Muscle of arm (tissue), 12 donors: ENCODE measurements around the gene STK39. TPM values are rescaled to one million over a fixed set of nuclear protein-coding genes. Genes with fewer than 3 reads are reported as not detected.
A peak's percentile ranks its signal among the peaks of the same experiment; 100 is the strongest.
"Not testable (repeated sequence)": the region's sequence is repeated elsewhere in the genome, so short reads cannot be mapped to it uniquely, and the experiment has no call there.

Source experiments
- DNase-seq: peaks from one replicate; pipeline ENCODE4 v3.0.0-alpha.2; 2013
- polyA plus RNA-seq, 12 donors: library from polyadenylated mRNA; unstranded; fragments of 120-200 nt; gene quantifications; one replicate each; pipeline ENCODE4 v1.2.1, GENCODE V29; 2013; ENCODE audit not compliant: insufficient read length in 12 of 12

The STK39 gene
- polyA plus RNA-seq, 12 donors, result 15.5 to 26.4 (median 21.4) TPM; not detected in 1

DNA sequence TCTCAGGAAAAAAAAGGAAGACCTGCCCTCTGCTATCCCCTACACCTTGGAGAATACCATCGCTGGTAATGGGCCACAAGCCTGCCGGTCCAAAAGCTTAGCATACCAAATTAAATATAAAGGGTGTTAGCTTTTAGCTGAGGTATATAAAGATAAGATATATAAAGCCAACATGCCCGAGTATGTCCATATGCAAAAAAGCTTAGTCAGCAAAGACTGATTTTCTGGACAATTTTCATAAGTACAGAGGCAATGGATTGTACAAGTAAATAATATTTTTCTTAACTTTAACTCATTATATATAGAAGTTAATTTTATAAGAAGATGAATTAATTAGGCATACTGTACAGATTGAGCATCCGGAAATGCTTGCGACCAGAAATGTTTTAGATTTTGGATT lies 106.5 kb downstream of the STK39 start:
- DNase-seq, result no peak

- DNase-seq, result no peak
Observed at GRCh38 chr2:168139852-168140251, 107.5 kb downstream of the STK39 start.

- no peak for DNase-seq
Observed at GRCh38 chr2:168138901-168139300, 108.5 kb downstream of the STK39 start.

GRCh38 chr2:168138374-168138773 lies 109.0 kb downstream of the STK39 start:
- peak; percentile 66 for DNase-seq

- no peak for DNase-seq
Observed at GRCh38 chr2:168137510-168138180, 109.8 kb downstream of the STK39 start.

DNA sequence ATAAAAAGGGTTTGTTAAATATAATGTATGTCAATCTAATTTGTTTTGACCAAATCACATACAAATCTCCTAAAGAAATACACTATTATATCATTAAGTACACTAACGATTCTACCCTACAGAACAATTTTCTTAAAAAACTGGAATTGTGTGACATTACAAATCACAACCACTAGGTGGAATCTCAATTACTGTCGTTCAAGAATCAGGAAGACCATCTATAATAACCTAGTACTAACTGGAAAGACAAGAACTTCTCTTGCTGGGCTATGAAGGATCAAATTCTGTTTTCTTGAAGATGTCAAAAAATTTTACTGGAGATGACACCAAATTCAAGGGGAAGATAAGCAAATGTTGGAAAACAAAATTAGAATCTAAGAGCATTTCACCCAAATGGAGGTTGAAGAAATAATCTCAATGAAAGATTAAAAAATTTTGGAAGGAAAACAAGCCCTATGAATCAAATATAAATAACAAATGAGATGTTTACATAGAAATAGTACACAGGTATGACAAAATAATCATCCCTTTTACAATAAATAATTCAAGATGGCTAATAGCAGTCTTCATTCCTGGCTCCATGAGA lies 110.9 kb downstream of the STK39 start:
- DNase-seq, result no peak

- no peak for DNase-seq
Observed at GRCh38 chr2:168135630-168136029, 111.8 kb downstream of the STK39 start.

- DNase-seq, result no peak
Observed at GRCh38 chr2:168135121-168135520, 112.3 kb downstream of the STK39 start.

DNA sequence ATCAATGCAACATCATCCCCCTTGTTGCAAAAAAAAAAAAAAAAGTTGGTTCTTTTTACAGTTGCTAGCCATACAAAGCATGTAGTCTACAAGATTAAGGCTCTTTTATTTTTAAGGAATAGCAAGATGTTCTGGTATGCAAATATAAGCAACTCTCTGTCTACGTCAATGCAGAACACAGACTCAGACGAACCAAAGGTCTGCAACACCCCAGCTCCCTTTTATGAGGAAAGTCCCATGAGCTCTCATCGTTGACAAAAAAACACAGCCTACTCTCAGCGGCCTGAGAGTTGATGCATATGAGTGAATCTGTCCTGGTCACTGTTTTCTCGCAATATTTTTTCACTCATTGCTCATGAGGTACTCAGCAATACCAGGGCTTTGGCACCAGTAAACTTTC lies 112.9 kb downstream of the STK39 start:
- no peak for DNase-seq

GRCh38 chr2:168132389-168132788 lies 115.0 kb downstream of the STK39 start:
- no peak for DNase-seq

- DNase-seq, result no peak
Observed at GRCh38 chr2:168130346-168130745, 117.0 kb downstream of the STK39 start.

- DNase-seq, result no peak
Observed at GRCh38 chr2:168127371-168127770, 120.0 kb downstream of the STK39 start.

GRCh38 chr2:168122210-168122609 lies 125.2 kb downstream of the STK39 start:
- DNase-seq, result not testable (repeated sequence)

DNA sequence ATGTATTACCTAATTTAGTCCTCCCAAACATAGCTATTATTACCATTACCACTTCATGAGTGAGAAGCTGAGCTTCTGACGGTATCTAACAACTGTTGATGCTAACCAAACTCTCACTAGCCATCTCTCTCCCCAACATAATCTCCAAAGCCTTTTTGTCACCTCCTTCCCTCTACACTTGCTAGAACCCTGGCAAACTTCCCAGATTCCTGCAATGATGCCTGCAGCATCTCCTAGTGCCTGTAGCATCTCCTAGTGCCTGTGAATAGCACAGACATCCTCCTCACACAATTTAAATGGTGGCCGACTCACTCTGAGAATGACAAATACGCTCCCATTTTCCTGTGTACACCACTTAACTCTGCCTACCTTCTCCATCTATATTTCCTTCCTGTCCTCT lies 126.7 kb downstream of the STK39 start:
- no peak for DNase-seq

DNA sequence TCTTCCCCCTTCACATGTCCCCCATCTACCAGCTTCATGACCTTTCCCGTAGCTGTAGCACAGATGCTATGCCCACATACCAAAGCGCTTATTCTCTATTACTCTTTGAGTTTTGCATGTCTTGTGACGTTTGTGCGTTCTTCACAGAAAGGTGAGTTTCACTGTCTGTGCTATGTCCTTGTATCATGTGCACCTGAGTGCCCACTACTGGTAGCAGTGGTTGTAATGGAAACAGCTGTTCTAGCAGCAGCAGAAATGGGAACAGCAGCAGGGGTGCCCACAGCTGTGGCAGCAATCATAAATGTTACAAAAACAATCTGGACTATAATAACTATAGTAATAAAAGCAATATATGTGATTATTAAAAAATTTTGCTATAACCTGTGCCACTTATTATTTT lies 127.1 kb downstream of the STK39 start:
- no peak for DNase-seq

DNA sequence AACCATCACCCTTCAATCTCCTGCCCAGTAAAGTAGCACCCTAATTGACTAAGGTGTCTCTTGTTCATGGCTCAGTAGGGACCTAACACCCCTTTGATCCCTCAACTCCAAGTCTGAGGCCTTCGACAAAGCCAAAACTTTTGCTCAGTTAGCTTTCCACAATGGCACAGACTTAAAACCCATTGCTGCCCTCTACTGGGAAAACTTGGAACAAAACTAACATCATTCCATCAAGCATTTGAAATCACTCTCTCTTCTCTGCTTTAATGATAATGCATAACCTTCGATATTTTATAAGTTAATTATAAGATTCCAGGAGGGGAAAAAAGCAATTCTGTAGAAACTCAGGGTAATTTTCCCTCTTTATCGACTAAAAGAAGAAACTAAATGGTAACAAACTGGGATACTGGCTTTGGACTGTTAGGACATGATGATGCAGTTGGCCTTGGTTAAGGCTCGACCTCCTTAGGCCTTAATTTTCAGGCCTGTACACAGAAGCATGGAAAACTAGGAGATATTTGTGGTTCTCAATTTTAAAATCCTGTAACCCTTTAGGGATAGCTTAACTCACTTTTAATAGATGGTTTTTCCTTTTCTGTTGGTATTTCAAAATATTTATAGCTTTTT lies 127.8 kb downstream of the STK39 start:
- DNase-seq, result peak; percentile 70

DNA sequence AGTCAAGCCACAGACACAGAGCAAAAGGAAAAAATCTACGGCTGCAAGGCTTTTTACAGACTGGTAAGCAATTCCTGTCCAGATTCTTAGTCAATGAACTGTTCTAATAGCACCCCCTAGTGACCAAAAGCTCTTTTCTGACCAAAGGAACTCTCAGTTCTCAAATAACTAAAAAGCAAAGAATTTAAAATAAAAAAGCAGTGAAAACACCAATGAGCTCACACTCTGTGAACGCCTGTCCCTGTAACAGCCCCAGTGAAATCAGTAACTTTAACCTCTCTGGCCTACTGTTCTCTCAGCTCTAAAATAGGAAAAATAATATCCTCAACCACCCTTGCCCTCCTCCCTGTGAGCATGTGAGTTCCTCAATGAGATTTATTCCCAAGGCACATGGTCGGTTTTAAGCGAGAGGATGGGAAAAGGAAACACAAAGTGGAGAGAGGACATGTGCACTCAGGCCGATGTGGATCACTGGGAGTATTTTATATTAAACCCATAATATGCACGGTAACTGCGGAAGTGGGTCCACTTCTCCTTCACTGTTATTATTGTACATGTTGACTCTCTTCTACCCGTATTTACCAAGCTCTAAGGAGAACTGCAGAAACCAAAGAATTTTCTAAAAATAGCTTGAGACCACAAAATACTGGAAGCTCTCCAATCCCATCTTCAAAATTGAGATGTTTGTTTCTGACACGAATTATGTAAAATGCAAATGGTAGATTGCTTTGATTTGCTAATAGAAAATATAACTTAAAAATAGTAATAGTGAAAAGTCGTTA lies 128.5 kb downstream of the STK39 start:
- peak; percentile 85 for DNase-seq

DNA sequence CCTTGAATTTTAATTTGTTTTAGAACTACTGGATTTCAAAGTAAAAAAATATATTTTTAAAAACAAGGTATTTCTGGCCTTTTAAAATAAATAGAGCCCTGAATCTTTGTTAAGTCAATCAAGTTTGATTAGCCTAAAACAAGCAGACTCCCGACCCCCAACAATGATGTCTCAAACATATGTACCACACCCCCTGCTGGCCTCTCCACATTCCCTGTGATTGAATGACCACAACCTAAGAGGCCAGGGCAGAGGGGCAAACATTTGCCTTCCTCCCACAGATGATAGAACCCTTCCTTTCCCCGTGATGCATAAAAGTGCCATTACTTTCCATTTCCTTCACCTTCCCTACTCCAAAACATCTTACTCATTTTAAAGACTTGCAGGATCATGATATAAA lies 130.9 kb downstream of the STK39 start:
- DNase-seq, result no peak

GRCh38 chr2:168114619-168115018 lies 132.8 kb downstream of the STK39 start:
- DNase-seq, result no peak

DNA sequence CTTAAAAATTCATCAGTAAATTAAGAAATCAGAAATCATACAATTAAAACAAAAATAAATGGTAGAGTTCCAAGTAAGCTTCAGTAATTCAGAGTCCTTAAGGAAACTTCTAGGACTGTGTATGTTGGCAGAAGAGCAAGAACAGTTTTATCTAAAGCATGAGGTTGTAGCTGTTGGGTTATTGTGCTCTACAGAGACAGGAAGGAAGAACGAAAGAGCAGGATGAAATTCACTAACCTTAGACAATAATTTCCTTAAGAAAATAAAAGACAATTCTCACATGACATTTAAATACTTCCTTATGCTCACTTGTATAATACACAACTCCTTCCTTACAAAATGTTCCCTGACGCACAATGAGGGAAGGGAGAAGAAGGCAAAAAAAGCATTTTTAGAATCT lies 133.4 kb downstream of the STK39 start:
- DNase-seq, result no peak

DNA sequence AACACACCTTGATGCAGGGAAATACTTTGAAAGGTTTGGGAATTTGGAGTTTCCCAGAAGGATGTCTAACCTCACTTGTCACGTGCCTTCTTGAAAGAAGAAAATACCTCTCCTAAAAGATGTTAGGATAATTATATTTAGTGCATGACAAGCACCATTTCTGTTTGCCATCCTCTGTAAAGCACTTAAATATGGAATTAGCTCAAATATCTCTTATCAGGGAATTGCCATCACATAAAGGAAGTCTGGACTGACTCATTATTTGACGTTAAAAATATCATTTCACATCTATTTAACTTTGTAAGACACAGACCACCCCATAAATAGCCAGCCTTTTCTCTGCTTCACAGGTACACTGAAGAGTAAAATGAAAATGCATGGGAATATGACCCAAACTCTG lies 140.1 kb downstream of the STK39 start:
- no peak for DNase-seq

DNA sequence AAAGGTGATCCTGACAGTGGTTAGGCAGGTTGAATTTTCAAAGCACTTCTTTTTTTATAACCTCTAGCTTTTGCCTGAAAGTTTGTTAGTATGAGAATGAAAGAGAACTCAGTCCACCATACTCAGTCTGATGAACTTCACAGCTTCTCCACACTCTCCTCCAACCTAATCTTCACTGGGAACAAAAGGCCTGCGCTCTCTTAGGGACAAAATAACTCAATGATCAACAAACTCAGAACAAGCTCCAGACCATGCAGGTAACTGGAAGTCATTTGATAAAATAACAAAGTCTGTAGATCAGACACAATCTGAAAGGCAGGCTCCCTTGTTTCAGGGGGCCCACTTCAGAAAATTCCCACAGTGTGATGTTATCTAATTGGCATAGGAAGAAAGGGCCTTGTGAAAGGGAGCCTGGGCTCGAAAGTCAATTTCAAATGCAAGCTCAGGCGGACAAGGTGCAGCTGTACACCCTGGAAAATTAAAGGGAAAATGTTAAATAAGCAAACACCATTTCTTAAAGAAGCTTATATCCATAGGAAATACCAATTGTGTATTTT lies 142.2 kb downstream of the STK39 start:
- DNase-seq, result no peak
